Activated CD4-positive, alpha-beta T cell treated with anti-CD3 and anti-CD28 coated beads for 4 hours (primary cell): ENCODE measurements around the gene WWC1.

Experiments used
- DNase-seq, 2 donors: peaks; one replicate each; pipeline ENCODE4 v3.0.0-alpha.2; 2020

The WWC1 gene

DNA sequence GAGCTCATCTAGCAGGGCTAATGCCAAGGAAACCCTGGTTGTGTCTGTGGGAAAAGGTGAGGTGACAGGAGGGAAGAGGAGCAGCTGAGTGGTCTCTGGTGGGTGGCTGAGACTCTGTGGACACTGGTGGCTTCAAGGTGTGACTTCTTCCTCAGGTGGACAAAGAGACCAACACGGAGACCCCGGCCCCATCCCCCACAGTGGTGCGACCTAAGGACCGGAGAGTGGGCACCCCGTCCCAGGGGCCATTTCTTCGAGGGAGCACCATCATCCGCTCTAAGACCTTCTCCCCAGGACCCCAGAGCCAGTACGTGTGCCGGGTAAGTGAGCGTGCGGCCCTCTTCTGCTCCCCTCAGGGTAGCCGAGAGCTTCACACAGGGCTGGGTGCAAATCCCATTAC is 163.8 kb downstream of the WWC1 start:
- no peak for DNase-seq

DNA sequence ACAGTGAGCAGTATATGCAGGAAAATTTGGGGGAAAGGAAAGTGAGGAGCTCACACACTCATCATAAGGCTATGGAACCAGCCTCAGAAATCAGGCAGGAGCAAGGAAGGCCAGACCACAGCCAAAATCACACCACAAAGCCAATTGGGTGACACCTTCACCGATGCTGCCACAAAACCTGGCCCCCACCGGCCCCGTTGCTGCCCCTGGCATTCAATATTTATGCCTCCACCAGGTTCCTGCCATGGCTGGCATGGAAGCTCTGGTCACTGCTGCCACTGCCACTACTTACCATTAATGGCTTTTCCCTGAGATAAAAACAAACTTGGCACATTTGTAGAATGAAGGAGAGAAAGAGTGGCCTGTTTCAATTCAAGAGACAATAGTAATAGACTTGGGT is 166.1 kb downstream of the WWC1 start:
- DNase-seq: no peak

DNA sequence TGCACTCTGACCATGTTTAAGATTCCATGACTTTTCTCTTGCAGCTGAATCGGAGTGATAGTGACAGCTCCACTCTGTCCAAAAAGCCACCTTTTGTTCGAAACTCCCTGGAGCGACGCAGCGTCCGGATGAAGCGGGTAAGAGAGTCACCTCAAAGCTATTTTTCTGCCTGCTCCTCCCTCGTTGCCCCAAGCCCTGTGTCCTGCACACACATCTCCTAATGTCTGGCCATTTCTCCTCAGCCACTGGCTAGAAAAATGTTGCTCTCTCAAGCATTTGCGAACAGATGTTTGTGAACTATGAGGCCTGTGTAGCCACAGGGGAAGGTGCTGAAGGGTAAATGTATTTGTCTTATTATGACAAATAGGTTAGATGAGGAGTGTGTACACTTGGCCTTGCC is 169.2 kb downstream of the WWC1 start:
- DNase-seq: no peak

DNA sequence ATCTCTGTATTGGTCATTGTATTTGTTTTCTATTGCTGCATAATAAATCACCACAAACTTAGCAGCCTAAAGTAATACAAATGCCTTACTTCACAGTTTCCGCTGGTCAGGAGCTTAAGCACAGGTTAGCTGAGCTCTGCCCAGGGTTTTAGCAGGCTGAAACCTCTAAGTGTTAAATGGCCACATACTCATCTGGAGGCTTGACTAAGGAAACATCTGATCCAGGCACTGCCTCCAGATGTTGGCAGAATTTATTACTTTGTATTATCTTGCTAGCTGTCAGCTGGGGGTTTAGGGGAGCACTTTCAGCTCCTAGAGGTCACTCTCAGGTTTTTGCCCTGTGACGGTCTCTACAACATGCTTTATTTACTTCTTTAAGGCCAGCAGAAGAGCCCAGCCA is 171.6 kb downstream of the WWC1 start:
- no peak for DNase-seq

DNA sequence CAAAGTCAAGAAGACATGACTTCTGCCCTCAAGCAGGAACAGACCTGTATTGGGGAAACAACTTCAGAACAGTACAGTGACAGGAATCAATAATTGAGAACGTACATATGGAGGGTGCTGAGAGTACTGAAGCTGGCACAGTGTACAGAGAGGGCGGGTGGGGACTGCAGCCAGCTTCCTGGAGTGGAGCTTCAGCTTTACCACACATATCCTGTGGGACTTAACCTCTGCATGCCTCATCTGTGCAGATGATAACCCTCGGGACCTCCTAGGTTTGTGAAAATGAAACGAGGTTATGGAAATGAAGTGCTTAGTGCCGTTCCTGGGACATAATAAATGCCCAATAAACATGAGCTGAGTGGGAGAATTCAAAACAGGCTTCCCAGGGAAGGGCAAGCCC is 172.8 kb downstream of the WWC1 start:
- DNase-seq: no peak

DNA sequence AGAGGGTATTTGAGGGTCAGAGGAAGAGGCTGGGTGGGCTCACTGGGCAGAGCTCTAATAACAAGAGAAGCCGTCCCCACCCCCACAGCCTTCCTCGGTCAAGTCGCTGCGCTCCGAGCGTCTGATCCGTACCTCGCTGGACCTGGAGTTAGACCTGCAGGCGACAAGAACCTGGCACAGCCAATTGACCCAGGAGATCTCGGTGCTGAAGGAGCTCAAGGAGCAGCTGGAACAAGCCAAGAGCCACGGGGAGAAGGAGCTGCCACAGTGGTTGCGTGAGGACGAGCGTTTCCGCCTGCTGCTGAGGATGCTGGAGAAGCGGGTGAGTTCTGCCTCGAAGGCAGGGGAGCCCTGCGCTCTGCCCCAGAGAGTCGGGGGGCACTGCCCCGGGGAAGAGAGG is 173.2 kb downstream of the WWC1 start:
- DNase-seq: no peak

DNA sequence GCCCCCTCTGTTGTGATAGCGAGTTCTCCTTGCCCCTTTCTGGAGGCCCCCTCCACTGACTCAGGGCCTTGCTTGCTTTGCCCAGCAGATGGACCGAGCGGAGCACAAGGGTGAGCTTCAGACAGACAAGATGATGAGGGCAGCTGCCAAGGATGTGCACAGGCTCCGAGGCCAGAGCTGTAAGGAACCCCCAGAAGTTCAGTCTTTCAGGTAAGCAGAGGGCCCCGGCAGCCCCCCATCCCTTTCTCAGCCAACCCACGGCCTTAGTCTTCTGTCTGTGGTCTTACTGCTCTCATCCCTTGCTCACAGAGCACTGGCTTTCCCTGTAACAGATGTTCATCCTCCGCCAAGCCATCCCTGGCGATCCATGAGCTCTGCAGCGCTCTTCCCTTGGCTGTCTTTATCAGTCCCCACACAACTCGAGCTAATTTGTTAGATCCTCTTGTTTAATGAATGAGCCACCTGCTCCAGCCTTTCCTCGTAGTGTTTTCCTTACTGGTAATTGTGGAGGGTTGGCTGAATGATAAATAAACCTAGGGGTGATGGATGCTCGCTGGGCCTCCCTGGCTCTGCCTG is 176.4 kb downstream of the WWC1 start:
- DNase-seq: no peak

DNA sequence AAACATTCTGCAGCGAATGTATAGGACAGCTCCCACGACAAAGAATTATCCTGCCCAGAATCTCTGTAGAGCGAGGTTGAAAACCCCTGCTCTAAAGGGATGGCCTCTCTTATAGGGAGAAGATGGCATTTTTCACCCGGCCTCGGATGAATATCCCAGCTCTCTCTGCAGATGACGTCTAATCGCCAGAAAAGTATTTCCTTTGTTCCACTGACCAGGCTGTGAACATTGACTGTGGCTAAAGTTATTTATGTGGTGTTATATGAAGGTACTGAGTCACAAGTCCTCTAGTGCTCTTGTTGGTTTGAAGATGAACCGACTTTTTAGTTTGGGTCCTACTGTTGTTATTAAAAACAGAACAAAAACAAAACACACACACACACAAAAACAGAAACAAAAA is 177.4 kb downstream of the WWC1 start:
- no peak for DNase-seq

DNA sequence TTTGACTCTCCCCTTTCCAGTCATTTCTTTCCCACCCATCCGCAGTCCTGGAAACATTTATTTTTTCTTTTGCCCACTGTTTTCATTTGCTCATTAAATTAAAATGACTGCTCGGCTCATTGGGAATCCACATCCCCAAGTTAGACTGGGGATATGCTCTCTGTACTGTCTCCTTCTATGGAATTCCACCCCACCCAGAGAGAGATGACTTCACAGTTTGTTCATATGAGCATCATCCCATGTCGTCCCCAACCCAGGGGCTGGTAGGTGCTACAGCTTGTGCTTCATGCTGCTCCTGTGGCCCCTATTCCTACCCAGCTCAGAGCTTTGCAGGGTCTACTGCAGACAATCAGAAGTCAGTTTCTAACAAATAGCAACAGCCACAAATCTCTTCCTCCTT is 178.4 kb downstream of the WWC1 start:
- DNase-seq: no peak

DNA sequence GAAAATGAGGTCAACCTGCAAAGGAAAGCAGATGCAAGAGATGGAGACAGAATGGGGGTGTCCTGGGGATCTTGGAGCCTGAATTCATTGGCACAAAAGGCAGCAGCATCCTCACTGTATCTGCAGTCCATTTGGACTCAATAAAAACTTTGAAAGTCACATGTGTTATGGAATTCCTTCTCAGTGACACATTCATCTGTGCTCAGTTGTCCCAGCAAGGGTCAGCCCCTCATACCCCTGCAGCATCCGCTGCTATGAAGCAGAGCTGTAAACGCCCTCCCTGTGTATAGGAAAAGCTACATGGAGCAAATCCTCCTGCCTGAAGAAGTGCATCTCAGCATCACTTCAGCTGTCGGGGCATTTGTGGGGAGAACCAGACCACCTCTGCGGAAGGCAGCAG is 180.3 kb downstream of the WWC1 start:
- no peak for DNase-seq

DNA sequence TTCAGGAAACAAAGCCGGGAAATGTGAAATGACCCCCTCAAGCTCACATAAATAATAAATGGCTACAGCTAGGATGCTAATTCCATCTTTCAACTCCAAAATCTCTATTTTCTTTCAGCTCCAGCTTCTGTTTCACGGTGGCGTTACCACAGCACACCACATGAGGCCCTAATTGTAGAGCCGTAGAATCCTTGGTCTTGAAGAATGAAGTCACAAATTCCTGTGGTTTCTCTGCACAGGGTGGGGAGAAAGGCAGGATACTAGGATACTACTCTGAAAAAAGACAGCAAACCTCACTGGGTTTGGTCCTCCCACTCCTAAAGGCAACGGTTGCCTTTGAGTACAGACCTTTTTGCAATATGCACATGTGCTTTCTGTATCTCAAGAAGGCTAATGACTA is 180.9 kb downstream of the WWC1 start:
- no peak for DNase-seq

DNA sequence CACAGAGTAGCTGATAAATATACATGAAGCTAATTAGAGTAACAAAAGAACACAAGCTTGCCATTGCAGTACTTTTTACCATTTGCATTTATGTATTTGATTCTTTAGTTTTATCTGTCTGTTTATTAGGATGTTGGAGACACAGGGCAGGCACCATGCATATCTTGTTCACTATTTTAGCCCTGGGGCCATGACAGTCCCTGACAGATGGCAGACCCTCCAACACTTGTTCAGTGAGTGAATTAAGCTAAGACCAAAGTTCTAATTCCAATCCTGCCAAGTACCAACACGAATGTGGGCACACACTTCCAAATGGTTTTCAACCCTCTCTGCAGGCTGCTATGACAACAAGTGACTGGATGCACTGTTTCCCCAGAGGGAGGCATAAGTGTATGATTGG is 182.9 kb downstream of the WWC1 start:
- DNase-seq: no peak

DNA sequence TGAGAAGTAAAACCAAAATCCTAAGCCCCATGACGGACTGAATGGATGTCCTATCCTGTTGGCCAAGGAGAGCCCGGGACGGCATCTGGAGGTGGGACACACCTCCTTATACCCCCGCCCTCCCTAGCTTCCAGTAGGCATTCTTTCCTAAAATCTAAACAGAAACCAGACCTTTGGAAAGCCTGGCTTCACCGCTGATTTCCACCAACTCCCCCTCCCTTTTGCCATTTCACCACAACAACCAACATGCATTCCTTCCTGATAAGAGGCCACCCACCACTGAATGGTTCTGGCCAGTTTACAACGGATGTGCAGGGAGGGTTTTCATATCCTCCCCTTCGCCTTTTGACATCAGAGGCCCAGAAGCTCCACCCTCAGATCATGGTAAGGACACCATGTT is 185.6 kb downstream of the WWC1 start:
- no peak for DNase-seq

DNA sequence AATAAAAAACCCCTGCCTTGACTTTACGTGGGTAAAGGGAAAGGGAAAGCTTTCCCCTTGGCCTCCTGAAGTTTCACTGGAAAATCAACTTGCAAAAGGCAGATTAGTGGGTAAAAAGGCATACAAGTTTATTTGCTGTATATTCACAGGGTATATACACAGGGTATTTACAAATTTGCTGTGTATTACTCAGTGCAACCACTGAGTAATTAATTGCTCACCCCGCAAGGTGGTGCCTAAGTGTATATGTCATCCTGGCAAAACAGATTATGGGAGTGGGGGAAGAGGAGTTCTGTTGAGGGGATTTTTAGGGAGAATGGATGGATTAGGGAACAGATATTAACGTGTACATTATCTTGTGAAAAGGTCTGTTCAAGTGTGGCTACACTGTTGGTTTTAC is 187.7 kb downstream of the WWC1 start:
- DNase-seq: no peak

DNA sequence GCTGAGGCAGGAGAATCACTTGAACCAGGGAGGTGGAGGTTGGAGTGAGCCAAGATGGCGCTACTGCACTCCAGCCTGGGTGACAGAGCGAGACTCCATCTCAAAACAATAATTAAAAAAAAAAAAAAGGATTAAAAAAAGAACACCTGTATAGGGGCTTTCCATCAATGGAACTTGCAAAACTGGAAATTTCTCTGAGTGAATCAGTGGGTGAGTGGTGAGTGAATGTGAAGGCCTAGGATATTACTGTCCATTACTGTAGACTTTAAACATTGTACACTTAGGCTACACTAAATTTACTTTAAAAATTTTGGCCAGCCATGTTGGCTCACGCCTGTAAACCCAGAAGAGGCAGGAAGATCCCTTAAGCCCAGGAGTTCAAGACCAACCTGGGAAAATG is 189.2 kb downstream of the WWC1 start:
- no peak for DNase-seq

DNA sequence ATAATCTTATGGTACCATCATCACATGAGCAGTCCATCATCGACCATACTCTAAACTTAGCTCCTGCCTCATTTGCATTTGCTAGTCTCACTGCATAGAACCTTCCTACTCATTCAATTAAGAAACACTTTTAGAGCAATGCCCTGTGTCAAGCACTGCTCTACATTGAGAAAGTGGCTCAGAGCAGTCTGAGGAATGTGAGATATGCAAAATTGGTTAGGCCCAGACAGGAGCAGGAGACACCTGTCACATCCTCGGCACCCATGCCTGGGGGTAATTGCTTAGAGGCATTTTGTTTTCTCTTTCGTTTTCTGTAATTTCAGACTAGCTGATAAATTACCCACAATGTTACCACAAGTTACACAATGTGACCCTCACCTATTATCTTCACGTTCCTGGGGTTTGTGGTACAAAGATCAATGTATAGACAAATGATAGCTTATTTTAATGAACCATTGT is 189.9 kb downstream of the WWC1 start:
- DNase-seq: no peak

DNA sequence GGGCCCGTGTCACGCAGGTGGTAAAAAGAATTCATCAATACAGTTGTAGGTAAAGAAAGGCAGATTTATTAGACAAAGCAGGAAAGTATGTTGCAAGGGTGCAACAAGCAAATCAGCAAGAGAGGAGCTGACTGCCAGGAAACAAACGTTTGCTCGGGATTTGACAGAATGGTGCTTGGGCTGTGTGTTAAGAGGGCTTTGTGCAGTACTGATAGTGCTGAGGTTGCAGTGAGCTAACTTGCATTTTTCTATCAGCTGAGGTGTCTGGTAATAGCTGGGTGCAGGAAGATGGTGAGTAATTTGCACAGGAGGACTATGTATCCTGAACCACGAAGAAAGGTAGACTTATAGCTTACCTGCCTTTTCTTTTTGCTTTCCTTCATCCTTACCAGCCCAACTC is 190.9 kb downstream of the WWC1 start:
- DNase-seq: no peak

DNA sequence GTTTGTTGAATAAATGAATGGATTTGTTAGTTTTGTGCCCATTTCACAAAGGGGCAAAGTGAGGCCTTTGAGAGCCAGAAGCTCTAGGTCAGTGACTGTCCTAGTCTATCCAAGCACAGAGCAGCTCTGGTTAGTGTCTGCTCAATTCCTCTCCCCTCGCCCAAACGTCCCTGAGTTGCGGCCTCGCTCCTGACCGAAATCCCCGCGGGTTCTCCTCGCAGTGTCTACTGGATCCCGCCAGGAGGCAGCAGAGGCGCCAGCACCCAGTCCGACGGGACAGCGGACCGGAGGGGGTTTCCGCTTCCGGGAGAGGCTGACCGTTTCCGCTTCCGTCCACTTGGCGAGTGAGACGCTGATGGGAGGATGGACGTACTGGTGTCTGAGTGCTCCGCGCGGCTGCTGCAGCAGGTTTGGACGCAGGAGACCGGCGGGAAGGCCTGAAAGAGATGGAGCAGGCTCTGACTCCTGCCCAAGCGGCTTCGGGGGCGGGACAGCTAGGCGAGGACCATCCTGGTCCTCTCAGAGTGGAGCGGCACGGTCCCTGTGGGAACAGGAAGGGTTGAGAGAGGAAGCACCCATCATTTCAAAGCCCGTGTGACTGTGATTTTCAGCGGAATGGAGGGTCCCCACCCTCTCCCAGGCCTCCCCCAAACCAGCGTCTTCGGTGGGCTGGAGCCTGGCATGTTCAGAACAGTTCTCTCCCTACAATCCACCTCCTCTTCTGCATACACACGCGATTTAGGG is 194.9 kb downstream of the WWC1 start, which contains the start of gene RARS1:
Gene RARS1, plus strand, starts transcription at position 336 of the 744 bp plus-strand sequence. Its CDS starts 28 bp downstream, at position 364.
- DNase-seq: peak; percentile 84 to 86

DNA sequence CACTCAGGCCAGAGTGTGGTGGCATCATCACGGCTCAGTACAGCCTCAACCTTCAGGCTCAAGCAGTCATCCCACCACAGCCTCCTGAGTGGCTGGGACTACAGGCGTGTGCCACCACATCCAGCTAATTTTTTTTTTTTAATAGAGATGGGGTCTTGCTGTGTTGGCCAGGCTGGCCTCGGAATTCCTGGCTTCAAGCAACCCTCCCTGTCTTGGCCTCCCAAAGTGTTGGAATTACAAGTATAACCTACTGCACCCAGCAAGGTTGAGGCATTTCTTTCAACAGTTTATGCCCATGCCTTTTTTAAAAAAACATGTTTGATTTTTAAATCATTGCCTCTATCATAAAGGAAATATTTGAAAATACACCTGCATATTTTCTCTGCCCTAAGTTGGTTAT is 197.6 kb downstream of the WWC1 start:
- DNase-seq: no peak

DNA sequence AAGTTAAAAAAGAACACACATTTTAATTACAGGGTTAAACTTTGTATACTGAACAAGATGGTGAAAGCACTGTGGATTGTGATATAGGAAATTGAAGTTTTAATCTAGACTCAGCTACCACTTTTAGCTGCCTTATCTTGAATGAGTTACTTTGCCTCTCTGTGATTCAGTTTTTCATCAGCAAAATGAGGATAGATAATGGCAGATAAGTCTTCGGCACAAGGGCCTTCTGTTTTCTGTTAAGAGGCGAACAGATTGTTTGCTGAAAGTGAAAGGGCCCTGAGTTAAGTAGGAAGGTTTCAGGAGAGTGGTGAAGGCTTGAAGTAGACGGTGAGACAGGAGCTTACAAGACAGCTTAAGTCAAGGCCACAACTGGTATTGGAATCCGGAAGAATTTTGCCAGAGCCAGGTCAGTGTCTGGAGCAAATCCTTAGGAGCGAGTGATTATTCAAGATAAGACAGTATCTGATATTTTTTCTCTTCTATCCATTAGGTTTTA is 202.7 kb downstream of the WWC1 start:
- no peak for DNase-seq

DNA sequence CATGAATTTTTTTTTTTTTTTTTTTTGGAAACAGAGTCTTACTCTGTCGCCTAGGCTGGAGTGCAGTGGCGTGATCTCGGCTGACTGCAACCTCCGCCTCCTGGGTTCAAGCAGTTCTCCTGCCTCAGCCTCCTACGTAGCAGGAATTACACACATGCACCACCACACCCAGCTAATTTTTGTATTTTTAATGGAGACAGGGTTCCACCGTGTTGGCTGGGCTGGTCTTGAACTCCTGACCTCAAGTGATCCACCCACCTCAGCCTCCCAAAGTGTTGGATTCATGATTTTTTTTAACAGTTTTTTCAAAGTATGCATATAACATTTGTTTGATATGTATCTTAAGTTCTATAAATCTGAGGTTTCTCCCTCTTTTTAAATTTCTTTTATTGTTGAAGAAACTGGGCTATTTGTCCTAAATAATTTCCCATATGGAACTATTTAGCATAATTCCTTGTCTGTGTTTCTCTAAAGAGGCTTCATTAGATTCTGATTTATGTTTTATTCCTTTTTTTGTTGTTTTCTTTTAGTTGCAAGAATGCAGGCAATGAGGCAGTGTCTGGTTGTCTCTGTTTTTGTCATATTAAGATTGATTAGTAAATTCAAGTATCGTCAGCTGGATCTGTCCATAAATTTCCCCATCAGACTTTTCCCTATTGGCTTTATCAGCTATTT is 211.3 kb downstream of the WWC1 start:
- no peak for DNase-seq

DNA sequence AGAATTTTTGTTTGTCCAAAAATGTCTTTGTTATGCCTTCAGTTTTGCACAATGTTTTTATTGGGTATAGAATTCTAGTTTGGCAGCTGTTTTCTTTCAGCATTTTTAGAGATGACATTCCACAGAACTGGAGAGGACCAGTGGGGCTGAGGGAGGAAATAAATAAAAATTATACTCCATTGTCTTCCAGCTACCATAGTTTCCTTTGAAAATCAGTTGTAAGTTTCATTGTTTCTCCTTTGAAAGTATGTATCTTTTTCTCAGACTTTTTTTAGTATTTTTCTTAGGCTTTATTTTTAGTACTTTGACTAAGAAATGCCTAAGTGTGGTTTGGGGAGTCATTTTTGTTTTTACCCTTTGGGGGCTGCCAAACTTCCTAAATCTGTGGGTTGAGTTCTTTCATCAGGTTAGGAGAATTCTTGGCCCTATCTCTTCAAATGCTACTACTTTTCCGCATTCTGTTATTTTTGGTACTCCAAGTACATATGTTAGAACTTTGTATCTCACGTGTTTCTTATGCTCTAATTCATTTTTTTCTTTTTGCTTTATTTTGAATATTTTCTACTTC is 222.5 kb downstream of the WWC1 start:
- DNase-seq: no peak
